GM19324 (cell line): ENCODE data around the gene PUM2.
"Not testable (repeated sequence)": the region's sequence is repeated elsewhere in the genome, so short reads cannot be mapped to it uniquely, and the experiment has no call there.

Experiments used
- ATAC-seq: cut with Tn5 transposase; IDR thresholded peaks from one replicate; pipeline ENCODE4 v1.9.1; 2021; ENCODE audit warnings: mild to moderate bottlenecking, moderate library complexity; ENCODE audit not compliant: unreplicated experiment, low FRiP score

The PUM2 gene

DNA sequence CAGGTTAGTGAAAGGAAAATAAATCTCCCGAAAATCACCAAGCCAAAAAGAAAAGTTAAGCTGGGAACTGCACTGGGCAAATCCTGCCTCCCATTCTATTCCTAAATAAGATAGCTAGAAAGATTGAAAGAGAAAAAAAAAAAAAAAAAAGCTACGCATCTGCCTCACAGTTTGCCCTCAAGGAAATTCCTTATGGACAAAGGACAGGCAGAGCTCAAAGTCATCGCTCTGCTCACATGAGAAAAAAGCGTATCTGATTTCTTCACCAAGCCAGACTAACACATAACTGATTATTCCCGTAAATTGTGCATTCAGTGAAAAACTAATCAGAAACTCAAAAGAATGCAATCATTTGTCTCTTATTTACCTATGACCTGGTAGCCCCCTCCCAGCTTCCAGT, 50.0 kb downstream of the PUM2 start:
- ATAC-seq = no peak

DNA sequence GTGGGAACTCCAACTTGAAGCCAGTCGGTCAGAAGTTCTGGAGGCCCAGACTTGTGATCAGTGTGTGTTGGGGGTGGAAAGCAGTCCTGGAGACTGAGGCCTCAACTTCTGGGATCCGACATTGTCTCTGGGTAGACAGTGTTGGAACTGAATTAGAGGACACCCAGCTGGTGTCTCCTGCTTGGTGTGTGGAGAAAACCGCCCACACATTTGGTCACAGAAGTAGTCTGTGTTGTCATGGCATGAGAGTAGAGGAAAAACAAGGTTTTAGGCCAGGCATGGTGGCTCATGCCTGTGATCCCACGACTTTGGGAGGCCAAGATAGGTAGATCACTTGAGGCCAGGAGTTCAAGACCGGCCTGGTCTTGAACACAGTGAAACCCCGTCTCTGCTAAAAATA, 51.5 kb downstream of the PUM2 start:
- ATAC-seq = no peak

DNA sequence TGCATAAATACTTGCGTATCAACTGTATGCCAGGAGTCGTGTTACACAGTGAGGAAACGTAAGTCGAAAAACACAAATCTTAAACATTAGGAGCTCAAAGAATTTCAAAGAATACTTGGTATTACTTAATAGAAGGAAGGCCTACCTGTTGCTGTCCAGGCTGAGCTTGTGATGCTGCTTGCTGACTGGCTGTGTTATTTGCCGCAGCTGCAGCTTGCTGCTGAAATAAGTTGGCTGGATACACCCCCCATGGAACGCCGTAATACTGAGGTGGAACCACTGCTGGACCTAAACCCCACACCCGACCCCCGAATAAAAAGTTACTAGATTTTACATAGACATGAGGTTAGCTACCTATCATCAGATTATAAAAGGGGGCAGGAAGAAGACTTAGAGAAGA, 56.4 kb downstream of the PUM2 start:
- ATAC-seq = no peak

DNA sequence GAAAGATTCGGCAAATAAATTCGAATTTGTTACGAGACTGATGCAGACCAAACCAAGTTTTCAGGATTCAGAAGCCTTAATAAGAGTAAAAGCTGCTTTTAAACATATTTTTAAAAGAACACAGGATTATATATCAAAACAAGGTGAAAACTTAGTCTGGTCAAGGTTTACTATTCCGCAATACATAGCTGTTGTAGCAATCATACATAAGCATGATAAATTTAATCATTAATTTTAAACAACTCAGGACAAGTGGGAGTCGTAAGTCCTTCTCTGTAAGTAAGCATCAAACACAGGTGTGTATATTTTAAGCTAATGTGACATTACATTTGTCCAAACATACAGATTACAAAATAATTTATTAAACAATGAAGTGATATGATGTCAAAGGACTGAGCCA, 57.7 kb downstream of the PUM2 start:
- ATAC-seq = no peak

DNA sequence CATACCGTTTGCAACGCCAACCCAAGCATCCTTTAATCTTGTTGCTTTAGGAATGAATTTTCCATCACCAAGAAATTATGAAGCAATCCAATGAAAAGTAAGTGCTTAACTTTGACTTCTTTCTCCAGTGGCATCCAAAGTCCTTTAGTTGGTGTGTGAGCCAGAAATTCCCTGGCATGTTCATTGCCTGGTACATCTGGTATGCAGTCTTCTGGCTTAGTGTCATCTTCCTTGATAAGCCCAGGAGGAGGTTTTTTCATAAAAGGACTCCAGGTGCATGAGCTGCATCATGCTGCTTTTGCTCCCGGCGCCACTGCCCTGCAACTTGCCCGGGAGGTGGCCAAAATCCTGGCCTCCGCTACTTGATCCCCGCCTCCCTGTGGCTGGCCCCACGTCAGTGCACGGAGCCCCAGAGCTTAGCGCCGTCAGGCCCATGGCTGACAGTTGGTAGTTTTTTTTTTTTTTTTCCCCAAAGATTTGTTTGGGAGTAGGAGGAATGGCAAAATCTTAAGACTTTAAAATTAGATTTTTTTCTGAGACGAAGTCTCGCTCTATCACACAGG, 58.7 kb downstream of the PUM2 start:
- no peak for ATAC-seq

DNA sequence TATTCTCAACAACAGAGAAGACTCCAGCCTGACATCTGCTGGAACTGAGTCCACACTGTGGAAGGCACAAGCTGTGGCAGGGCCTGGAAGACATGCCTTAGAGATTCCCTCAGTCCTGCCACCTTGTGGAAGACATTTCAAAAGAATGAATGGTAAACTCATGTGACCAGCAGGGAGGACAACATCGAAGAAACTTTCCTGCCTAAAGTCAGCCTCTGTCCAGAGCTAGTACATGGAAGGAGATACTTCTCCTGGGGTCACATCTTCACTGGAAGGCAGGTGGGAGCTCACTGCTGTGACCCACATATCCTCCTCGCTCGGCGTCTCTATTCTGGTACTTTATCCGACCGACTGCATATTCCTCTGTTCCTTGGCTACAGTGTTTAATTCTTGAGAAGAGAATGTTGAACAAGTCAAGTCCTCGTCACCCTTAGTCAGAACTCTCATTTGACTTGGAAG, 59.5 kb downstream of the PUM2 start:
- no peak for ATAC-seq

DNA sequence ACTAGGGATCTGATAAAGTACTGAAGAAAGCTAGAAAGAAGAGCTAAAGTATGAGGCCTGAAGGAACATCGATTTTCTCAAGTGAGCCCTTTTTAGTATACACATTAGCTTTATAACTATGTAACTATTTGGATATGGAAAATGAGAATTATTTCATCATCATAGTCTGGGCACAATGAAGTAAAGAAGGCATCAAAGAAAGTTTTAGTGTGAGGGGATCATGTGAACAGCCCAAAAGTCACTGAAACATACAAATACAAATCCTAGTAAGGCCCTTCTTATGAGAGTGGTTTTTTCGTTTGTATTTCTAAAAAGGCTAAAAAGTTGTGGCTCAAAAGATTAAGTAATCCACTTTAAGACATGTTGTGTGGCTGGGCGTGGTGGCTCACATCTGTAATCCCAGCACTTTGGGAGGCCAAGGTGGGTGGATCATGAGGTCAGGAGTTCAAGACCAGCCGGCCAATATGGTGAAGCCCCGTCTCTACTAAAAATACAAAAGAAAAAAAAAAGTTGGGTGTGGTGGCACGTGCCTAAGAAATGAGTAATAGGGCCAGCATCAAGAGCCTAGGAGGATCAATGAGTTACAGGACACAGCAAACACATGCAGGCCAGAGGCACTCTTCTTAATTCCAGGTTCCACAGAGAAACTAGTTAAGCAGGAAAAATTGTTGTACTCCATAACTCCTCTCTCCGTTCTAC, 61.9 kb downstream of the PUM2 start:
- ATAC-seq = no peak

DNA sequence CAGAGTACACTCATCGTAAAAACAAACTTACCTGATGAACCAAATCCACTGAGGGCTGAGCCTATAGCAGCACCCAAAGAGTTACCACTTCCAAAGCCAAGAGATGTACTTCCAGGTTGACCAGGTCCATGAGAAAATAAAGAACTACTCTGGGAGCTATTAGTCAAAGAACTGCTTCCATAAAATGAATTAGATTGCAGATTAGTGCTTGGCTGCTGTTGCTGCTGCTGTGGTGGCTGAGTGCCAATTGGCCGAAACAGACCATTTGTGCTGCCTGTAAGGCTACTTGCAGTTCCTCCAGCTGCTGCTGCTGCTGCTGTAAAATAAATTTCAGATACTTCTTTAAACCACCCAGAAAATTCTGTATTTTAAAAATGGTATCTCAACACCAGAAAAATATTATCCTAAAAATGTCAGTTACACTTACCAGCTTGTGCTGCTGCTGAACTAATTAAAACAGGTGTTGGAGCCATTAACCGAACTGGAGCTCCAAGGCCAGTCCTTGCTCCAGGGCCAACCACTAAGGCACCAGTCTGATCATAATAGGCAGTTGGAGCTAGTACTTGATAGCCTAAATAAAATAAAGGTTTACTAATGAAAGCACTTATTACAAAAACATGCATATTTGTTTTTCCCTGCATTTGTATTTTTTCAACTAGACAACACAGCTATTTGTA, 67.6 kb downstream of the PUM2 start:
- no peak for ATAC-seq

DNA sequence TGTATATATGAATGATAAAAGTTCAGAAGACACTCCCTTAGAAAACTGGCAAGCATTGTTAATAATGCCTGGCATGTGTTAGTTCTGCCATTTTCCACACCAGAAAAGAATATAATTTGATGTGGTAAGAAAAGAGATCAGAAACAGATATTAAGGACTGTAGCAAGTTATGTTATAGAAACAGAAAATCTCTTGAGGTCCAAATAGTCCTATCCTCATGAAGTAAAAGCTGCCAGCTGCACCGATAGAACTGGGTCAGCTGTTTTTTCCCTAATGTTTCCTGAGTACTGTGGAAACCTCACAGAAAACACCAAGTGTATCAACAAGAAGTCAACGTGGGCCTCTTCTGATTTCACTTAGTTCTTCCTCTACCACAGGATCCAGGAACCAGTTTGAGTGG, 68.8 kb downstream of the PUM2 start:
- no peak for ATAC-seq

DNA sequence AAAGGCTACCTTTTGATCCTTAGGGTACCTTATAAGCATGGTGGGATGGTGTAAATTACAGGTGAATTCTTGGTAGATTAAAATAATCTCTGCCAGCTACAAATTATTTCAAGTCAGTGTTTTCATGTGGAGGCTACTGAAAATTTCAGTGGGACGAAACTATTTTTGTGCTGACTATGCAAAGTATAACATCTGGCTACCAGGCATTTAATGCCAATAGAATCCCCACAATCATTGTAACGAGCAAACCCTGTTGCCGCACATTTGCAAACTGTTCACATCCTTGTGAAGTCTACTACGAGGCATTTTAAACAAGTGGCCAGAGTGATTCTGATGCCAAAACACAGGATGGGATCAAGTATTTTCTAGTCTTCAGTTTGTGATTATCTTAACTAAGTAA, 77.6 kb downstream of the PUM2 start:
- no peak for ATAC-seq

DNA sequence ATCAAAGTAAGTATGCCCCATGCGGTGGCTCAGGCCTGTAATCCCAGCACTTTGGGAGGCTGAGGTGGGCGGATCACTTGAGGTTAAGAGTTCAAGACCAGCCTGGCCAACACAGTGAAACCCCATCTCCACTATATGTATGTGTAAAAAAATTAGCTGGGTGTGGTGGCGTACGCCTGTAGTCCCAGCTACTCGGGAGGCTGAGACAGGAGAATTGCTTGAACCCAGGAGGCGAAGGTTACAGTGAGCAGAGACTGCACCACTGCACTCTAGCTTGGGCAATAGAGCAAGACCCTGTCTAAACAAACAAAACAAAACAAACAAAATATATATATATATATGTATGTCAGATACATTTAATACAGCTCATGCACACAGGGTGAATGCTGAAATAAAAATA, 82.3 kb downstream of the PUM2 start:
- ATAC-seq = not testable (repeated sequence)

DNA sequence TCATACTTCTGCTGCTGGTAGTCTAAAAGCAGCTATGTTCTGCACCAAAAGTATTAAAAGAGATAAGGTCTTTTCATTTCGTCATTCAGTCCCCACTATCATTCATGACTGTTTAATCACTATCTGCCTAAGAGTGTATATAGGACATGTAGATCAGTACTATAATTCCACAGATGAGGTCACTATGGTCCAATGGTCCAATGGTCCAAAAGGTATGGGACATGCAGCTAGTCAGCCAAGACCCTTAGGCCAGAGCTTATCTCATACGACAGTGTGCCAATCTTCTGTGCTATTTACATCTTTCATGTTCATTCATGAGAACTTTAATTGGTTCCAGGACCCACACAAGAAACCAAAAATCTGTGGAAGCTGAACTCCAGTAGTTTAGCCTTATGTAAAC, 83.1 kb downstream of the PUM2 start:
- no peak for ATAC-seq

DNA sequence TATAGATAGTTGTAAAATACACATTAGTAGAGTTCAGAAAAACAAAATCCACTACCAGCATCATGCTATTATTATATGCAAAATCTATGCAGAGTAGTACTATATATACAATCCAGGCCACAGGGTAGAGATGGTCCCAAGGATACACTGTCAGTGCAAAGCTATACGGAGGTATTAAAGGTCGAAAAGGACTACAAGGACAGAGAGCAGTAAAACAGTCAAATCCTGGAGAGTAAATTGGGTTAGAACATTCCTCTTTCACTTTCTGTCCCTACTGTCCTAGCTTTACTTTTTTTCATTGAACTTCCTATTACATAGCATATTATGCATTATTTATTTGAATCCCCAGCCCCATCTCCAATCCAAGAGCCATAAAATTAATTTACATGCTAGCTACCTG, 86.0 kb downstream of the PUM2 start:
- ATAC-seq = no peak

DNA sequence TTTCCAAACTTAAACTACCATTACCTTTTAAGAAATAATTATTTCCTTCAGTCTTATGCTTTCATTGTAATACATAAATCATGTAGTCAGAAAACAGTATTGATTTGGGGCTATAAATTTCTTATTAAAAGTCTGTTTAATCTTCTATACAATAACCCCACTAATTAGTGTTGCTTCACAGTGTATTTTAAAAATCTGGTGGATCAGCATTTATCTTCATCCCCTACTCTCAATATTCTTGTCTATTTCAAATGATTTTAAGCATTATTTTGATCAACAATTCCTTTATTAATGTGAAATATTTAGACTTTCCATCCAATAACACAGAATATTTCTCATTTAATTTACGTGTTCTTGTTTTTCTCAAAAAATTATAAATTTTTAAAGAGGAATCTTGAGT, 93.2 kb downstream of the PUM2 start:
- ATAC-seq = no peak

DNA sequence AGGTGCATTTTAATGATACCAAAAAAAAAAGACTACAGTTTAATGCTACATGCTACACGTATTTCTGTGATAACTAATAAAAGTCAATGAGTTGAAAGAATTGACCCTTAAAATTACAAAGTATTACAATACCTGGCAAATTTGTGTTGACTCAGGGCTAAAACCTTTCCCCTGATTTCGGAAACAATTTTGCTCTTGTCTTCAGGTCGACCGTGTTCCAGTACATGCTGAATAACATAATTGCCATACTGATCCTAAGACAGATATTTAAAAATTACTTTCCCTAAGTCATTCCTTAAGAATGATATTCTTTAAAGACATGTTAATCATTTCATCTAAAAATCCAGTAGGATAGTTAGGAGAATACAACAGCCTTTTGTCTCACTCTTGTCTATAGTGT, 95.9 kb downstream of the PUM2 start:
- ATAC-seq = no peak

DNA sequence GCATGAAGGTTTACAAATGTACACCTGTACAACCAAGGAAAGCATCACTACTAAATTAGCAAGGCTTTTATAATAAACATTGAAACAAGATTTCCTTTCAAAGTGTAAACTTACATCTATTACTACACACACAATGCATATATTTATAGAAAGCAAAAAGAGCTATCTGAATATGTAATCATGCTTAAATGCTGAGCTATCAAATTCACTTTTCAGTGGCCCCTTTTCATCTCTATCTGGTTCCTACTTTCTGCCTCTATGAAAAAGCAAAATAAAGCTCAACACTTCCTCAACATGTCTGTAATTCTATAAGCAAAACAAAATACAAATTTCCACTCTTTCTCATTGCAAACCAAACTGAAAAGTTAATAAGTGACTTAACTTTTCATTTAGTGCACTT, 100.2 kb downstream of the PUM2 start:
- ATAC-seq = no peak

DNA sequence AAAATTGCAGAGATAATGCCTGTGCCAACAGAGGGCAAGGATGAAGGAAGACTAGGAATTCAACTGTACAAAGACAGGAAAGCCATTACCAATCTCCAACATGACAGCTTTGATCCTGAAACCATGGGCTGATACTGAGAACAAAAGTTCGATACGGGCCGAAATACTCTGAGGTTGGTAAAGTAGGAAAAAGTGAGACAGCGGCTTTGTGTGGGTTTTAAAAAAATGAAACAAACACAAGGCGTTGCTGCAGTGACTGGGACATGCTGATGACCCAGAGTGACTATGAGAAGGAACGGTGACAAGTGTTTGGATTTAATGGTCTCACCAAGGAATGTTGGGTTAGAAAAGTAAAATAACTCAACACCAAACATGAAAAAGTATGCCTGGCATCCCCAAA, 101.5 kb downstream of the PUM2 start:
- ATAC-seq = no peak

DNA sequence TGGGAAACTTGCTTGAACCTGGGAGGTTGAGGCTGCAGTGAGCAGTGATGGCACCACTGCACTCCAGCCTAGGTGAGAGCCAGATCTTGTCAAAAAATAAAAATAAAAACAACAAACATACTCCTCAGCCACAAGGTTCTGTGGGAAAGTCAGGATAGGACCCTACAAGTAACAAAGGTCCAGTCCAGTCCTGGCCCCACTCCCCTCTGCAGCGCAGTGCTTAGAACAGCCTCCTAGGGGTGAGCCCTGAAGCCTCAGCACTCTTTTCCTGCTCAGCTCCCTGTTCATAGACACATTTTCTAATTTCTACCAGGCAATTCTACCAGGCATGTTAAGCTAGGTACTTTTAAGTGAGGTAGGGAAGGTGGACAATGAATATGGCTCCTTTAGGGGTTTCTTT, 103.6 kb downstream of the PUM2 start:
- no peak for ATAC-seq

DNA sequence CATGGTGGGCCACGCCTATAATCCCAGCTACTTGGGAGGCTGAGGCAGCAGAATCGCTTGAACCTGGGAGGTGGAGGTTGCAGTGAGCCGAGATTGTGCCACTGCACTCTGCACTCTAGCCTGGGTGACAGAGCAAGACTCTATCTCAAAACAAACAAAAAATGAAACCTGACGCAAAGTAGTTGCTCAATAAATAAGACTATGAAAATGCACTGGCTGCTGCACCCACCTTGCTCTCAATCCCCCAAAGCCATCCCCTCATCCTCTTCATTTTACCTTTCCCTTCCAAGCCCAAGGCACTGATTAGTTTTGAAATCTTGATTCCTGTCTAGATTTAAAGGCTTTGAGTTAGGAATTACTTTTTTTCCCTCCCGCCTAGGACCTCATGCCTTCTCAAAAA, 107.0 kb downstream of the PUM2 start:
- not testable (repeated sequence) for ATAC-seq

DNA sequence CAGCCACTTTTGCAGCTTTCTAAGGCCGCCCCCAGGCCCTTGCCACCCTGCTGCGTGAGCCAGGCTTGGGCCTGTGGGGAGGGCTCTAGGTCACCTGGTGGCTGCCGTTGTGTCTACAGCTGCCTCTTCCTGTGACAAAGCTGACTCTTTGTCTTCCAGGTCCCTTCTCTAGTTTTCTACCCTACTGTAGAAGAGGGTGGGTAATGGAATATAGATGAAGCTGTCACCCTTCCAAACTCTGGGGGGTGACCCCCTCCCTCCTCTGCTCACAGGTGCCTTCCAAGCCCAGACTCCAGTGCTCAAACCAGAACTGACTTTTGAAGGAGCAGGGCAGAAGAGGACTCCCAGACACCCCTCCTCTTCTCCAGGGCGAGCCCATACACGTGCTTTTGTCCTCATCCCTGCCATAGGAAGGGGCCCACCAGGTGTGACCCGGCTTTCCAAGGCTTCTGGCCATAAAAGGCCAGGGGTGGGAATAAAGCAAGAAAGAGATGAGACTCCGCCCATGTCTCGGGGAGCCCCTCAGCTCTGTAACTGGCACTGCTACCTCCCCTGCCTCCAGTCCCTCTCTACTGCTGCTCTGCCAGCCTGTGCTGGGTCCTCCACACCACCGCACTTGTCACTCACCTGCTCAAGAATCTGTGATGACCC, 107.8 kb downstream of the PUM2 start:
- no peak for ATAC-seq

DNA sequence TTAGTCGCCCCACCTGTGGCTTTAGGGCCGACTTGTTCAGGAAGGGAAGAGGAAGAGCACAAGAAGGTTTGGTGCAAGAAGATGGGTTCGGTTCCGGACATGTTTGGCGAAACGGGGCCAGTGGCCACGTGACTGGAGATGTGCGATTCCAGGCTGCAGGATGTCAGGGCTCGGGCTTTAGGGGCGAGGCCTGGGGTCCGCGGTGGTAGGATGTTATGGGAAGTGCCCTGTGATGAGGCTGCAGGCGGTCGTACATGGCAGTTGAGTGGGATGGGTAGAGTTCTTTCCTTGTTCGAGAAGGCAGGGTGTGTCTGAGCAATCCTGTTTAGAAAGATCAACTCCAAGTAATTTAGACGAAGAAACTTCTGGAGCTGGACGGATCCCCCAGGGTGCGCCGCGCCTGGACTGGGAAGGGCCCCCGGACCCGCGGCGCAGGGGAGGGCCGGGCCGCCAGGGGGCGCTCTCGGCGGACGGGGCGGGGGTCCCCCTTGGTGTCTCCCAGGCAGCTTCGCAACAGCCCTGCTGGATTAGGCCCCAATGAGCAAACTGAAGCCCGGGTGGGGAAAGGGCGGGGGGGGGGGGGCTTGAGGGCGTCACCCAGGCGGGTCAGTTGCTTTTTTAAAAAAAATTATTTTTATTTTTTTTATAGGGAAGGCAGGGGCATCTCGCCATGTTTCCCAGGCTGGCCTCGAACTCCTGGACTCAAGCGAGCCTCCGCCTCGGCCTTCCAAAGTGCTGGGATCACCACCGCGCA, 108.5 kb downstream of the PUM2 start:
- ATAC-seq = no peak
